DOHH2 (cell line): ENCODE data around the gene DIDO1.

Experiments used
- EZH2phosphoT487 ChIP-seq: fragments of 200-600 bp; sonication (generic); IDR thresholded peaks from 2 replicates; pipeline ENCODE4 v1.6.1; 2017; ENCODE audit warnings: borderline replicate concordance, mild to moderate bottlenecking, antibody characterized with exemption, low read length, moderate library complexity, mixed read lengths
- TF ChIP-seq, protein P1 (sequence below): fragments of 200-600 bp; sonication (generic); IDR thresholded peaks from one replicate; pipeline ENCODE4 v1.5.1; 2014; ENCODE audit warnings: antibody characterized with exemption, mild to moderate bottlenecking, low read depth, low read length; ENCODE audit not compliant: poor library complexity, severe bottlenecking

DNA sequence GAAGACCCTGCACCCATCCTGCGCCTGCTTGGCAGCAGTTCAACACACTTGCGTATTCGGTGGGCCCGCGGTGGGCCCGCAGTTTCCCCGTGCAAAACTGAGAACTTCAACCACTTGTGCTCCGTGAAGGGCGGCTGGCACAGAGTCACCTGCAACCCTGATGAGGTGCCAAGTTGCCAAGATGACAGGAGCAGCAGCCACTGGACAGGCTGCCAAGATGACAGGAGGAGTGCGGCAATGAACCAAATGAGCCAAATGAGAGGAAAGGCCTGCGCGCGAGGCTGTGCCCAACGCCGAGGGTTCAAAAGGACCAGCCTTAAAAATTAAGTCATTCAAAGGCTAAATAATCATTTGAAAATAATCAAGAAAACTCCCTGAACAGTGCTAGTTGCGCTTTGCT, 20.1 kb downstream of the DIDO1 start:
- TF ChIP-seq, protein P1, sequence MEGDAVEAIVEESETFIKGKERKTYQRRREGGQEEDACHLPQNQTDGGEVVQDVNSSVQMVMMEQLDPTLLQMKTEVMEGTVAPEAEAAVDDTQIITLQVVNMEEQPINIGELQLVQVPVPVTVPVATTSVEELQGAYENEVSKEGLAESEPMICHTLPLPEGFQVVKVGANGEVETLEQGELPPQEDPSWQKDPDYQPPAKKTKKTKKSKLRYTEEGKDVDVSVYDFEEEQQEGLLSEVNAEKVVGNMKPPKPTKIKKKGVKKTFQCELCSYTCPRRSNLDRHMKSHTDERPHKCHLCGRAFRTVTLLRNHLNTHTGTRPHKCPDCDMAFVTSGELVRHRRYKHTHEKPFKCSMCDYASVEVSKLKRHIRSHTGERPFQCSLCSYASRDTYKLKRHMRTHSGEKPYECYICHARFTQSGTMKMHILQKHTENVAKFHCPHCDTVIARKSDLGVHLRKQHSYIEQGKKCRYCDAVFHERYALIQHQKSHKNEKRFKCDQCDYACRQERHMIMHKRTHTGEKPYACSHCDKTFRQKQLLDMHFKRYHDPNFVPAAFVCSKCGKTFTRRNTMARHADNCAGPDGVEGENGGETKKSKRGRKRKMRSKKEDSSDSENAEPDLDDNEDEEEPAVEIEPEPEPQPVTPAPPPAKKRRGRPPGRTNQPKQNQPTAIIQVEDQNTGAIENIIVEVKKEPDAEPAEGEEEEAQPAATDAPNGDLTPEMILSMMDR = no peak
- no peak for TF ChIP-seq EZH2phosphoT487
